Caco-2 (cell line): ENCODE data around the gene SUOX. TPM values are rescaled to one million over a fixed set of nuclear protein-coding genes. Genes with fewer than 3 reads are reported as not detected.

ENCODE experiments used
- BruUV-seq: library from RNA; stranded (reverse); fragments of 400-500 nt; replicated peaks from 2 replicates; lab custom pipeline; 2021; lab: Mats Ljungman, UMichigan
- CTCF ChIA-PET: fragments of 300-600 bp; sonication (Branson Sonifier 250); formaldehyde crosslinking; loops from one replicate; lab custom pipeline; 2022; ENCODE audit warnings: antibody characterized with exemption; lab: Charles Lee
- POLR2A ChIA-PET: fragments of 300-600 bp; sonication (Branson Sonifier 250); formaldehyde crosslinking; loops from one replicate; lab custom pipeline; 2022; ENCODE audit warnings: antibody characterized with exemption; lab: Charles Lee
- DNase-seq, 2 experiments: peaks; one replicate each; pipeline versions ENCODE4 v3.0.0 to v3.0.0-alpha.2; 2020 to 2022
- H3K27me3 ChIP-seq: replicated peaks from 2 replicates; pipeline ENCODE4 v1.6.0; 2011; ENCODE audit warnings: low read length; ENCODE audit not compliant: control insufficient read depth, insufficient read depth
- H3K36me3 ChIP-seq: 2 replicates; pipeline ENCODE4 v1.5.1; 2011; ENCODE audit warnings: low read length; ENCODE audit not compliant: control insufficient read depth, insufficient read depth
- H3K4me1 ChIP-seq: fragments of 250-450 bp; sonication (Bioruptor Pico); 2 replicates; pipeline ENCODE4 v1.5.1; 2020; ENCODE audit warnings: mild to moderate bottlenecking
- H3K4me3 ChIP-seq: 2 replicates; pipeline ENCODE4 v1.5.1; 2011; ENCODE audit warnings: low read depth, mild to moderate bottlenecking, control low read depth, low read length
- H3K9me3 ChIP-seq: fragments of 250-450 bp; sonication (Bioruptor Pico); 2 replicates; pipeline ENCODE4 v1.5.1; 2020; ENCODE audit warnings: mild to moderate bottlenecking, moderate library complexity
- H3K27ac Mint-ChIP-seq: one replicate; pipeline ENCODE4 v1.8.0; 2022; ENCODE audit warnings: mixed read lengths; ENCODE audit not compliant: unreplicated experiment
- H3K27me3 Mint-ChIP-seq: one replicate; pipeline ENCODE4 v1.8.0; 2022; ENCODE audit warnings: mixed read lengths; ENCODE audit not compliant: insufficient read depth, unreplicated experiment
- H3K36me3 Mint-ChIP-seq: one replicate; pipeline ENCODE4 v1.8.0; 2022; ENCODE audit warnings: mild to moderate bottlenecking, mixed read lengths; ENCODE audit not compliant: insufficient read depth, unreplicated experiment
- H3K4me1 Mint-ChIP-seq: one replicate; pipeline ENCODE4 v1.8.0; 2022; ENCODE audit warnings: low read depth, mixed read lengths; ENCODE audit not compliant: unreplicated experiment
- H3K4me3 Mint-ChIP-seq: one replicate; pipeline ENCODE4 v1.8.0; 2022; ENCODE audit warnings: mild to moderate bottlenecking, moderate library complexity, mixed read lengths; ENCODE audit not compliant: unreplicated experiment
- H3K9me3 Mint-ChIP-seq: one replicate; pipeline ENCODE4 v1.8.0; 2022; ENCODE audit warnings: mixed read lengths; ENCODE audit not compliant: unreplicated experiment
- intact Hi-C: fragments of 100-400 bp; cut with micrococcal nuclease; formaldehyde crosslinking; loops from one replicate; pipeline ENCODE4 v1.10.0; 2022; ENCODE audit not compliant: unreplicated experiment
- total RNA-seq: library from RNA; stranded (reverse); gene quantifications from 2 replicates; pipeline ENCODE4 v1.2.3, GENCODE V29; 2022
- TF ChIP-seq, protein P1 (sequence below), 2 experiments: fragments of 200-600 bp in 1 of 2; IDR thresholded peaks; 1 replicate in 1 of 2; 2 replicates in 1 of 2; pipeline versions ENCODE4 v1.5.1 to v1.8.0; 2011 to 2022; ENCODE audit warnings: antibody characterized with exemption in 1 of 2, control low read depth in 1 of 2, inconsistent platforms in 1 of 2, low read depth in 1 of 2, low read length in 1 of 2, mild to moderate bottlenecking in 1 of 2, moderate library complexity in 1 of 2; ENCODE audit not compliant: insufficient read depth in 1 of 2, severe bottlenecking in 1 of 2, unreplicated experiment in 1 of 2

The SUOX gene
- total RNA-seq, 1 experiment from 2014 or later: 40.8 TPM

DNA sequence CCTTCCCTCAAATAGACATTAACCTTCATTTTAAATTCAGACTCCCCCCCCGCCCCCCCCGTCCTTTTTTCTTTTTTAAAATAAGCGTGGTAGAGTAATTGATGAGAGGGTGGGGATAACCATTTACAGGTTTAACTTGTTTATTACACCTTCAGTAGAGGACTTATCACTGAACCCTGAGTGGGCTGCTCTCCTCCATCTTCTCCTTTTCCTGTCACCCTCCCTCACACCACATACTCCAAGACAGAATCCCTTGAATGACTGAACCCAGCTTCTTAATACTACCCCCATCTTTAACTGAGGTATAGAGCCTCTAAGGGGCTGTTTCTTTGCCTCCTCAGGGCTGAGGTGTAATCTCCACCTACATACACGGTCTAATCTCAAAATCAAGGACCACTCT lies 20.1 kb downstream of the SUOX start:
- CTCF ChIA-PET: no interaction called here
- peaks cover 16% of the 10 kb centered on the region for H3K36me3 Mint-ChIP-seq

DNA sequence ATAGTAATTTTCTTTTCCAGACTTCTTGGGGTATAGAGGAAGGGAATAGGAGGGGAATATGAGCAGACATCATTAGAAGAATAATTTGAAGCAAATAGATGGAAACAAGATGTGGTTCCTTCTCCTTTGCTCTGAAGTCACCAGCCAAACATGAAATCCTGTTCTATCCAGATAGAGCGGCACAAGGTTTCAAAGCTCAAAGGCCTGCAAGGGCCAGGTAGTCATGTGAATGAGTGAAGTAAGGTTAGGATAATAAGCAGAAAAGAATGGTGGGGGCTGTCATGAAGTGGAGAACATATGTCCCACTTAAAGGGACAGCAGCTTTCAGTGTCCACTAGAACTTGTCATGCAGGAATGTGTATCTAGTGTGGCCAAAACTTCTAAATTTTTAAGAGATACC lies 21.3 kb downstream of the SUOX start:
- H3K36me3 Mint-ChIP-seq: peaks cover 10% of the 10 kb centered on the region
- H3K4me3 ChIP-seq: no peak overlapping the region
- no peaks in the 10 kb centered on the region for H3K9me3 Mint-ChIP-seq
- H3K27me3 ChIP-seq: no peaks in the 10 kb centered on the region
- BruUV-seq: no TSS peak
- TF ChIP-seq, protein P1, sequence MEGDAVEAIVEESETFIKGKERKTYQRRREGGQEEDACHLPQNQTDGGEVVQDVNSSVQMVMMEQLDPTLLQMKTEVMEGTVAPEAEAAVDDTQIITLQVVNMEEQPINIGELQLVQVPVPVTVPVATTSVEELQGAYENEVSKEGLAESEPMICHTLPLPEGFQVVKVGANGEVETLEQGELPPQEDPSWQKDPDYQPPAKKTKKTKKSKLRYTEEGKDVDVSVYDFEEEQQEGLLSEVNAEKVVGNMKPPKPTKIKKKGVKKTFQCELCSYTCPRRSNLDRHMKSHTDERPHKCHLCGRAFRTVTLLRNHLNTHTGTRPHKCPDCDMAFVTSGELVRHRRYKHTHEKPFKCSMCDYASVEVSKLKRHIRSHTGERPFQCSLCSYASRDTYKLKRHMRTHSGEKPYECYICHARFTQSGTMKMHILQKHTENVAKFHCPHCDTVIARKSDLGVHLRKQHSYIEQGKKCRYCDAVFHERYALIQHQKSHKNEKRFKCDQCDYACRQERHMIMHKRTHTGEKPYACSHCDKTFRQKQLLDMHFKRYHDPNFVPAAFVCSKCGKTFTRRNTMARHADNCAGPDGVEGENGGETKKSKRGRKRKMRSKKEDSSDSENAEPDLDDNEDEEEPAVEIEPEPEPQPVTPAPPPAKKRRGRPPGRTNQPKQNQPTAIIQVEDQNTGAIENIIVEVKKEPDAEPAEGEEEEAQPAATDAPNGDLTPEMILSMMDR (IDR thresholded peaks at IDR 0.05; ENCODE audit: insufficient read depth in 1 of 2, low read depth in 1 of 2, low read length in 1 of 2, severe bottlenecking in 1 of 2, unreplicated experiment in 1 of 2): no peak
- H3K9me3 ChIP-seq: no peaks in the 10 kb centered on the region
- DNase-seq: no peak
- no peak overlapping the region for H3K27ac Mint-ChIP-seq
- peaks cover 30% of the 10 kb centered on the region for H3K4me1 Mint-ChIP-seq
- POLR2A ChIA-PET: no interaction called here
- no peaks in the 10 kb centered on the region; the same call in 1 of the 2 replicates for H3K36me3 ChIP-seq
- intact Hi-C loops: no loop called here
- CTCF ChIA-PET: no interaction called here
- no peak overlapping the region for H3K4me3 Mint-ChIP-seq
- H3K27me3 Mint-ChIP-seq: no peaks in the 10 kb centered on the region
- peaks cover 51% of the 10 kb centered on the region for H3K4me1 ChIP-seq

More for the DNA sequence above, 20.1 kb downstream of the SUOX start:
- peaks cover 1% of the 10 kb centered on the region for H3K36me3 ChIP-seq
- H3K9me3 Mint-ChIP-seq: no peaks in the 10 kb centered on the region
- H3K4me1 ChIP-seq: peaks cover 60% of the 10 kb centered on the region
- no peak for DNase-seq
- TF ChIP-seq, protein P1 (IDR thresholded peaks at IDR 0.05; ENCODE audit: insufficient read depth in 1 of 2, low read depth in 1 of 2, low read length in 1 of 2, severe bottlenecking in 1 of 2, unreplicated experiment in 1 of 2): no peak
- no peak overlapping the region for H3K4me3 ChIP-seq
- H3K4me1 Mint-ChIP-seq: peaks cover 30% of the 10 kb centered on the region
- BruUV-seq: no TSS peak
- H3K9me3 ChIP-seq: no peaks in the 10 kb centered on the region
- H3K27me3 ChIP-seq: no peaks in the 10 kb centered on the region
- POLR2A ChIA-PET: no interaction called here
- H3K4me3 Mint-ChIP-seq: no peak overlapping the region
- no peaks in the 10 kb centered on the region for H3K27me3 Mint-ChIP-seq
- H3K27ac Mint-ChIP-seq: peak overlapping the region; percentile 69
- intact Hi-C loops: no loop called here

DNA sequence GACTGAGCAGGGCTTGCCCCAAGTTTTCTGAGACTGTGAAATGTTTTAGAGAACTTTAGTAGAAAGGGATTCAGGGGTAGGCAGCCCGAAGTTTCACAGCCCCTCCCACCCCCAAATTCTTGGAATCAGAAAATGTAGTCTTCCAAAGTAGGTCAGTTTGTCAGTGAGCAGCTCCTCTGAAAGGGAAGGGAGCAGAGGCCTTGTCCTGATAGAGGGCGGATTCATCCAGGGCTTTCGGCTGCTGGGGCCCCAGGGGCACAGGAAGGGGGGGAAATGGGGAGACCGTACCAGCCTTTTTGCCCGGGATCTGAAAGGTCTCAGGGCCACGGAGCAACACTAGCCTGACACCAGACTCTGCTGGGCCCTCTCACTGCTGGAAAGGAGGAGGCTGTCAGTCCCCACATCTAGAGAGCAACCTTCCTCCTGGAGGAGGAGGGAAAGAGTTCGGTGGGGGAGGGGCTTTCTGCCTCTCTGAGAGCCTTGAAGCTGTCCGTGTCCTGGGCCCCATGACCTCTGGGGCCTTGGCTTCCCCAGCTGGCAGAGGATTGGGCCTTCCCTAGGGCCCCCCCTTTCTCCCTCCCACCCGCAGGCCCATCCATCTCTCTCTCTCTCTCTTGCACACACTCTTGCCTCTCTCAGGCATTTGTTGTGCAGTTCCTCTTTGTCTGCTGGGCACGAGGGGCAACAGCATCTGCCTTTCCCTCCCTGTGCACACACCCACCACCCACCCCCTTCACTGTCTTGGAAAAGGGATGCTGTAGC lies 23.5 kb downstream of the SUOX start, which contains the start of gene IKZF4:
Gene IKZF4, plus strand, starts transcription at position 621 of the 762 bp plus-strand sequence. CDS start 451 bp downstream, outside the sequence.
- Histone ChIP-seq H3K36me3 (no peaks in the 10 kb centered on the region; the same call in 1 of the 2 replicates), H3K9me3 (no peaks in the 10 kb centered on the region), H3K4me3 (no peak within 1 kb of the TSS), H3K4me1 (peaks cover 29% of the 10 kb centered on the region), H3K27me3 (no peaks in the 10 kb centered on the region)
- no peaks in the 10 kb centered on the region for H3K9me3 Mint-ChIP-seq
- no TSS peak for BruUV-seq
- peaks cover 4% of the 10 kb centered on the region for H3K36me3 Mint-ChIP-seq
- CTCF ChIA-PET: interaction anchor here (1.0 kb wide), 2 partner anchors 9 to 14 kb away, joined by 3 to 4 read pairs; no protein-coding TSS in a partner anchor
- peaks cover 20% of the 10 kb centered on the region for H3K4me1 Mint-ChIP-seq
- POLR2A ChIA-PET: interaction anchor here (0.6 kb wide), 1 partner anchor 23 kb away, joined by 3 read pairs; no protein-coding TSS in a partner anchor
- no peak within 1 kb of the TSS for H3K4me3 Mint-ChIP-seq
- H3K27me3 Mint-ChIP-seq: no peaks in the 10 kb centered on the region
- TF ChIP-seq, protein P1 (IDR thresholded peaks at IDR 0.05; ENCODE audit: insufficient read depth in 1 of 2, low read depth in 1 of 2, low read length in 1 of 2, severe bottlenecking in 1 of 2, unreplicated experiment in 1 of 2): no peak
- H3K27ac Mint-ChIP-seq: peak within 1 kb of the TSS; percentile 15
- intact Hi-C loops: no loop called here
- DNase-seq: peak; percentile 72
